Measurements from ENCODE around the gene DENND2D.

Gene DENND2D

DNA sequence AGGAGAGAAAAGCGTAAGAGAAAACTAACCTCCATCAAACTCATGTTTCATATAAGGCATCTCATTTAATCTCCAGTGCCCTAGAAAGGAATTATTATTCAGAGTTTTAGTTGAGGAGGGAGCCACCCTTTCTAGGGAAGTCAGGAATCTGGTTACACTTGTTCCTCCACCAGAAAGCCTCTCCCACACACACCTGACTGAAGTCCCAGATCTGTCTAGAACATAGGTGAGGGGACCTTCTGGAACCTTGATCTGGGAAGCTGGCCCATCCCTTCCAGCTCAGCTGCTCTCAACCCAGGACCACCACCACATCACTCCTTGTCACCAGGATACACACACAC is 1.9 kb upstream of the DENND2D start:
- DNase-seq = no peak

DNA sequence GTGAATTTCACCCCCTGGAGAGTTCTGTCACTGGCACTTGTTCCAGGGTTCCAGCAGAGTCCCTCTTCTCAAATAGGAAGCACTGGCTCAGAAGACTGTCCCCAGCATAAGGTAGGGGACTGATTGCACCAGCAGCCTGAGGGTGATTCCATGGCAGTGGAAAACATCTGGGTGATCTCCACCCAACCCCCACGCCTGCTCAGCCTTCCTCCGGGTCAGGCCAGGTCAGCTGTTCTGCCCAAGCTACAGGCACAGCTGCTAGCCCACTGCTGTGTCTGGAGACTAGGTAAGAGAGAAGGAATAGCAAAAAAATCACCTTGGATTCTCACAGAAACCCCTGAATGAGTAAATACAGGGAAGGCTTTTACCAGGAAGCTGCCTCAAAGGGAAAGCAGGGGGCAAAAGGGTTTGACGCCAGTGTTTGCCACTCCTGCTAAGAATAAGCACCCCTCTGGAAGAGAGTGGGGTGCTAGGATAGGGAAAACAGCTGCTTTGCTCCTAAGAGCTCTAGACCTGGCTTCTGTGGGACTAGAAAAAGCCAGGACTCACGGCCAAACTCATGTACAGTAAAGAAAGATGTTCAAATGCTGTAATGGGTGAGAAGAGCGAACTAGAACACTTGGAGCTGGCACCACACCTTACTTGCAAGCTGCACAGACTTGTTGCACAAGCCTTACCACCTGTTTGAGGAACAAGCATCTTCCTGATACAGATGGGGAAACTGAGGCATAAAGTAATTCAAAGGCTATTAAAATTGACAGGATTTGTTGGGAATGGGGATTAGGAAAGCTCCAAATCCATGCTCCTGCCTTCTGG is 1.0 kb upstream of the DENND2D start:
- DNase-seq = peak; percentile 34 to 39

DNA sequence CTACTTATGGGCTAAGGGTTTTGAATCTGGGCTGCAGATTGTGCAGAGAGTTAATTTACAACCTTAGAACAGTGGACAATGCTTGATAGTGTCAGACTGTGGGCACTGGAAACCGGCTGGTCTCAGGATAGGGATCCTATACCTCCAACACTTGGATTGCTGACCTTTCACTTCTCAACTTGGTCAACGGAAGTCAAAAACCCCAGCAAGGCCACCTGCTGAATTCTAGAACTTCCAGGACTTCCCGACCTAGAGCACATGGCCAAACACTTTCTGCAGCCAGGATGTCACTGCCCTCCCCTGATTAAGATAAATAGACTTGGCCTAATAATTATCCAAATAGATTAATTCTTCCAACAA is 336 bp upstream of the DENND2D start:
- no peak for DNase-seq

DNA sequence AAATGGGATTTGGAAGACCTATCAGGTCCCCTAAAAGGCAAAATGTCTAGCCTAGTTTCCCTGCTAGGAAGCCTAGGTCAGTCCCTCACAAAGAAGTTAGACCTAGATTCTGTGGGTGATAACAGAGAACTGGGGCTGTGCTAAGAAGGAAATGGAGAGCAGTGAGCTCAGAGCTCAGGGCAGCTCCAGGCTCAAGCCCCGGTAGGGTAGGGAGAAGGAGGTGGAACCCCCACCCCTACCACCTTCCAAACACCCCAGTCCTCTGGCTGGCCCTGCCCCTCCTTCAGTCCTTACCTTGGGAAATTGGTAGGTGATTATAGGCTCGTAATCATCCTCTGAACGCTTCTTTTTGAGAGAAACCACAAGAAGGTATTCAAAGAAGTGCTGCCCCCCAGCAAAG is 1.1 kb downstream of the DENND2D start:
- no peak for DNase-seq

DNA sequence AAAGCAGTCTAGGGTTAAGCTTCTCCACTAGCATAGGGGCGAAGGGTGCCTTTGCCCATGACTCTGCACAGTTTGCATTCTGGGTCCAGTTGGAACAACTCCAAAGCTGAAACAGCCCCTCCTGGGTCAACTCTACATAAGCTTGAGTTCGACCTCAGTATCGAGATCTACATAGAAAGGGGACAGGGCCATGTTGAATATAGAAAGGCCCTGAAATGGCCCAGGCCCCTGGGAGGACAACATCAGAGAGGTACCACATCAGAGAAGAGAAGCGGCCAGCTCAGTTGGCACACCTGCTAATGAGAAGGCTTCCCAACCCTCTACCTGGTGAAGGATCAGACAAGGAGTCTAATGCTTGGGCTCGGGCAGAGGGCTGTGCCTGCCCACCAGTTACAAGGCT is 1.6 kb downstream of the DENND2D start:
- DNase-seq = no peak

DNA sequence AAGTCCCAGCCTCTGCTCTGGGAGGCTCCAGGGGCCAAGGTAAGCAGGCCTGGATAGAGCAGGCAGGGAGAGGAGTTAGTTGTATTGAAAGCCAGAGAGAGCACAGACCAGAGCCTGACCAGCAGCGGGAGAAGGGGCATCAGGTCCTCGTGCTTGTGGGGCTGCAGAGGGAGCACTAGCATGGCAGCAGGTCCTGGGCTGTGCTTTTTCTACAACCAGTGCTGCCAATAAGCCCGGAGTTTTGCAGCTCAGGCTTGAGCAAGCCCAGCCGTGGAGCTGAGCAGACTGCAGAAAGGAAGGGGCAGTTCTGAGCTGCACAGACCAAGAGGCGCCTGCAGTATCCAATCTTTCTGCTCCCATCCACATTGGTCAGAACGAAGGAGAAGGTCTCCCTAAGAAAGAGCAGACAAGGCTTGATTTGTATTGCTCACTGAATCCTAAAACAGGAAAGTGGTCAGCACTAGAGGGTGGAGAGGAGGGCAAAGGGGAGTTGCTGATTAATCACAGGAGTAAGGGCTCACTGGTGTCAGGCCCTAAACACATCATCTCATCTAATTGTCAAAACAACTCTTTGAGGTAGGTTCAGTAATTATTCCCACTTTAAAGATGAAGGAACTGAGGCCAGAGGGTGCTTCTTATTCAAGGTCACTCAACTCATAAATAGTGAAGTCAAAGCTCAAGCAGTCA is 2.7 kb downstream of the DENND2D start:
- DNase-seq = peak; percentile 65 to 76

DNA sequence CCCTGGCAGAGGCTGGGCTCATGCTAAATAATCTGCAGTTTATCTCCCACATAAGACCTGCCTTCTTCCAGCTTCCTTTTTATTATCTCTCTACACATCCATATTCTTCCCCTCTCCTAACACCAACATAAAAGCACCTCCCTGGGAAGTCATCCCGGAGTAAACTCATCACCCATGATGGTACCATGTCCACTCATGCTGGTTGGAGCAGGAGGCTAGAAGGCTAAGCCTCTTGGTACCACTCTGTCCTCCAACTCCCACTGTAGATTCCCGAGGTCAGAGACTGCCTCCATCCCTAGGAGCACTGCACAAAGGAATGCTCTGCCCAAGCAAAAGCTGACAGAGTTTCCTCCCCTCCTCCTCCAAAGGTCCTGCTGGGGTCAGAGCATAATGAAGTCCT is 4.2 kb downstream of the DENND2D start:
- no peak for DNase-seq

DNA sequence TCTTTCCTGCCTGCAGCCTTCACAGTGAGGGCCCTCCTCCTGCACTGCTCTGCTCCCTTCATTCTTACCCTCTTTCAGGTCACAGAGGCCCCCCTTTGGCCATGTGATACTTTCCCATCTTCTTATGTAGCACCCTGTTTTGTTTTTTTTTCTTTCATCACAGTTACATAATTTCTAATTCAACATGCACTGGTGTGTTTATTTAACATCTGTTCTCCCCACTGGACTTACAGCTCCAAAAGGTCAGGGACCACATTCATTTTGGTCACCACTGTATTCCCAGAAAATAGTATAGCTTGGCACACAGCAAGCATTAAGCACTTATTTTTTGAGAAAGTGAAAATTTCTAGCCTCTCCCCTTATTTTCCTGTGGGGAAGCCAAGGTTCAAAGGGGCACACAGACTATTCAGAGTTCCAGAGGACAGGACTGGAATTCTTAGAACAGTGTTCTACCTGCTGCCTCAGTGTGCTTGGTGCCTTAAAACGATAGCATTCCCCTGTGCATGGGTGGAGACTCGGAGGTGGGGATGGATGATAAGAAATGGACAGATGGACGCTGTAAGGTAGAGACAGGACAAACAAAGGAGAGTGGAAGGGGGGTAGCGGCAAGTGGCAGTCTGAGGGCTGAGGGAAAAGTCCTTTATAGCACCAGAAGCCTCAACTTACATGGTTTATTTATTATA is 5.3 kb downstream of the DENND2D start:
- no peak for DNase-seq

DNA sequence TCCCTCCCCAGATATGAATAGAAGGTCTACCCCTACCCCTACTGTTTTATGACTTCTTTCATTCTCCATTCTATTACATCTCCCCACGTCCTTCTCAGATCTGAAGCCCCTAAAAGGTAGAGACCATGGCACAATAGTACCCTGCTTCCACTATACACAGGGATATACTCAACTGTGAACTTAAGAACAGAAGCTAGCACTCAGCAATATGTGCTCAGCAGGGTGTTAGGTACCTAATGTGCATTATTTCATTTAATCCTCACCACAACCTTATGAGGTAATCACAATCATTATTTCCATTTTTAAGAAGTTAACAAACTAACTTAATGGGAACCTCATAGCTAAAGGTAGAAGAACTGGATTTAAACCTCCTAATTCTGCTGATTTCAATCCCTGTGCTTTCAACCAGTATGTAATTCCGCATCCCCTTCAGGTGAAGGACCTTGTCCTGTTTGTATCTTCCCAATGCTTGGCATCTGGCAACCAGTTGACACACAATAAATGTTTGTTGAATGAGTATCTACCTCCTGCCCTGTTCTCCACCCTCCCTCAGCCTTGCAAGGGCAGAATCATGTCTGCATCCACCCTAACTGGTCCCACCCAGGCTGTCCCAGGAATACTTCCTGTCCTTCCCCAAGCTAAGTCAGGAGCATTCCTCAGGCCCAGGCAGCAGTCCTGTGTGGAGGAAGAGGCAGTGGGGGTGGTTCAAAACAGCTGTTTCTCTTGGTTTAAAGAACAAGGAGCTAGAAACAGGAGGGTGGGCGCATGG is 6.5 kb downstream of the DENND2D start:
- DNase-seq = no peak

DNA sequence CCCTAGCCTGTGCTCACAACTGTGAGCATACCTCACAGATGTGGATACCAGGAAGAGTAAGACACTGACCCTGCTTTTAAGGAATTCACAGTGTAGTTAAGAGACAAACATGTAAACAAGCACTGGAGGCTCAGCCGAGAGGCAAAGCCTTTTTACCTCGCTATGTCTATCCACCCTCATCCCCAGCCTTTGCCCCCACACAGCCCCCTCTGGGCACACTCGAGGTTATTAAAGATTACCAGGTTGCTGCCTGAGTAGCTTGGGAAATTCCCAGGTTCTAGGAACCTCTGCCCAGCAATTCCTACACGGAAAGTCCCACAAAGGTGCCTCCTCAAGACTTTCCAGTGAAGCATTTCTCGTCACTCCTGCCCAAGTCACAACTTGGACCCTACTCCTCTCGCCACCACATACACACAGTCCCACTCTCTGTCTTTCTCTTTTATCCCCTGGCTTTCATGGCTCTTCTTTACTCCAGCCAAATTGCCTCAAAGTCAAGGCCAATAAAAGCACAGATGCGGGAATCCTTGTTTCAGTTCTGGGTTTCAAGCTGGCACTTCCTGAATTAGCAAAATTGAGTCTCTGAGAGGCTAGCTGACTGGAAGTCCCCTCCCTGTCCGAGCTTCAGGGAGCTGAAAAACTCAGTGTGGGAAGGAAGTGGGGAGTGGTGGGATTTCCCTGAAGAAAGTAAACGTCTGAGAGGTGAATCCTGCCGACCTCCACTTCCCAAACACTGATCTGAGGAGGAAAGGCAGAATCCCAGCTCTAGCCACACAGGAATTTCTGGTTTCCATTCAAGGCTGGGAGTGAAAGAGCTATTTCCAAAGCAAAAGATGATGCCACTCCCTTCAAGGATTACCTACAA is 7.6 kb downstream of the DENND2D start:
- no peak for DNase-seq

DNA sequence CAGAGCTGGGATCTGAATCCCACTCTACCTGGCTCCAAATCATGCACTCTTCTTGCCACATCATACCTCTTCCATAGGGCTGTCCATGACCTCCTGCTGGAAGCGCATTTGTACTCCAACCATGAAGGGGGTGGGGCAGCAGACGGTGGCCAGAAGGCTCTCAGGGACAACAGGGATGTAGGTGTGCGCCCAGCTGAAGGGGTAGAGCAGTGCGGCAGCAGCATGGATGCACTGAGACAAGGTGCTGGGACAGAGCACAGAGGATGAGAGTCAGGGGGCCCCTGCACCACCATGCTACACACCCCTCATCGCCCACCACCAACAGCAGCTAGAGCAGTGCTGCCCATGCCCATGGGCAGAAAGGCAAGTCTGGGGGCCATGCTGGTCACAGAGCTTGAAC is 8.4 kb downstream of the DENND2D start:
- no peak for DNase-seq

DNA sequence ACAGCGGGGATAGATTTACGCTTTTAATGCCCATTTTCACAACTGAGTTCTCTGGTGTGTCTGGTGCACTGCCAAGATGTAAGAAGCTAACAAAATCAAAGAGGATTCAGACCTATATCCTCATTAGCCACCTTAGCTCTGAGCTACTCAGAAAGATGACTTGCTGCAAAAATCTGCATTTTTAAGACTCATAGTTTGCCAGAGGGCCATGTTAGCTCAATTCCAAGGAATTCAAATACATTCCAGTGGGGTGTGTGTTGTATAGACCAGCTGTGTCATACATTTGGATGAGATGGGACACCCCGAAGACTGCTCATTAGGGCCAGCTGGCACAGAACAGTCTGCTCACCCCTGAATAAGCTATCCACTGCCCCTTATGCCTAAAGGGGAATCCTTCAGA is 8.9 kb downstream of the DENND2D start:
- DNase-seq = no peak

DNA sequence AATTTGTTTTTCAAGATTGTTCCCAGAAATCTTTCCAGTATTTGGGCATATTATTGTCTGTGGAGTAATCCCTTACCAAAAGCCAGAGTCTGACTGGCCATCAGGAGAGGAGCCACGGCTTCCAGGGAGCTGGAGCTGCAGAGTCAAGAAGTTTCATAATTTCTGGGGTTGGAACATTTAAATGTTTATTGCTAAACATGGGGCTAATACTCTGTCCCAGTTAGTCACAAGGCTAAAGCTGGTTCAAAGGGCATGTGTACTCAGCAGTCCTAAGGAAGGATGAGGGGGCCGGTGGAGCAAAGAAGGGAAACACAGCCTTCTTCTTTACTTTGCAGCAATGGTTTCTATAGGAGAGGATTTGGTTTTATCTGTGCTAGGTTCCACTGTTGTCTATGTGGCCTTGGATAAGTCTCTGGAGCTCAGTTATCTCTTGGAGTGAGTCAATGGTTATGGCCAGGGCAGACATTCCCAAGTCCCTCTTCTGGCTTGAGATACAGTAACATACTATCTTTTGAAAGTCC is 9.5 kb downstream of the DENND2D start:
- DNase-seq = no peak

DNA sequence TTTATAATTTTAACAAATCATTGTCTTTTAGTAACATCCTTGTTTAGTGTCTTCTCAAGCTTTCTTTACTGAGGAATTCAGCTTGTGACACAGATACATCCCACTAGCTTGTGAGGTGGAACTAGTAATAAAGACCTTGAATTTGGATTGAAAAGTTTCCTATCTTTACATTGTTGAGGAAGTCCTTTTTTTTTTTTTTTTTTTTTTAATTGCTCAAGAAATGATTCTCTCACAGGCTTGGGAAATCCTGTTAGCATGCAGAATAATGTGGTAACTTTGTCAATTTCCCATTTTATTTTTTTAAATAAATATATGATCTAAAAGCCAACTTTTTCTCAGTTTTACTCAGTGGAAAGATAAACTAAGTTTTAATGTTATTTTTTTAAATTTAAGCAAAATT is 15.8 kb downstream of the DENND2D start:
- no peak for DNase-seq

DNA sequence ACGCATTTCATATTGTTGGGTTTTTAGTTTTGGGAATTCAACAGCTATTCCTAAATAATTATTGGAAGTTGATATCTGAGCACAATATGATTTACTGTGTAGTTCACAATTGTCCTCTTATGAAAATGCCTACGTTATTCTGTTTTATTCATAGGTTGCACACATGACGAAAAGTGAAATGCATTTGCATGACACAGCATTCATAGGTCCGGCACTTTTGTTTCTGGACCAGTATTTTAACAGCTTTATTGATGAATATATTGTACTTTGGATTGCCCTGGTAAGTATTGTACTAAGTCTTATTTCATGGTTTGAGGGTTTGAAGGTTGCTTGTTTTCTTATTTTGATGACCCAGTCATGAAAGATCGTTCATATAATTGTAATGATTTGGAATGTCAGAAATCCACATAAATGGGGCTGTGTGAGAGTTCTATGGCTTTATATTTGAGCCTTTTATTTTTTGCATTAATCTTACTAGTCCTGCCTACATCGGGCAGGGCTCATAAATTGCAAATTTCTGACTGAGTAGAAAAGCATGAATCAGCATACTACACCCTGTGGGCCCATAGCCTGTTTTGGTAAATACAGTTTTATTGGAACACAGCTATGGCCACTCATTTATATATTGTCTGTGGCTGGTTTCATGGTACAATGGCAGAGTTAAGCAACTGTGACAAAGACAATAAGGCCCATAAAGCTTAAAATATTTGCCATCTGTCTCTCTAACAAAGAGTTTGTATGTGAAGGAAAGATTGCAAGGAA is 17.0 kb downstream of the DENND2D start:
- DNase-seq = no peak

DNA sequence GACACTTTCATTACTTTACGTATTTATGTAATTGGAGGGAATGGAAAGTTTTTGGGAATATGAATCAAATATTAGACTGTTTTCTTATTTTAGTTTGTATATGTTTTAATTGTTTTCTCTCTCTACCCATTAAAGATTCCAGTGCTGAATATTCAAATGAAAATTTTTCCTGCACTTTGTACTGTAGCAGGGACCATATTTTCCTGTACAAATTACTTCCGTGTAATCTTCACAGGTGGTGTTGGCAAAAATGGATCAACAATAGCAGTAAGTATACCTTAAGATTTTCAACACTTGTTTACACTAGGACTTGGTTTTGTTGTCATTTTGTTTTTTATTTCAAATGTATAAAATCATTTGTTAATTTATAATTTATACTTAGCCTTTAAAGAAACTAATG is 18.4 kb downstream of the DENND2D start:
- DNase-seq = no peak

DNA sequence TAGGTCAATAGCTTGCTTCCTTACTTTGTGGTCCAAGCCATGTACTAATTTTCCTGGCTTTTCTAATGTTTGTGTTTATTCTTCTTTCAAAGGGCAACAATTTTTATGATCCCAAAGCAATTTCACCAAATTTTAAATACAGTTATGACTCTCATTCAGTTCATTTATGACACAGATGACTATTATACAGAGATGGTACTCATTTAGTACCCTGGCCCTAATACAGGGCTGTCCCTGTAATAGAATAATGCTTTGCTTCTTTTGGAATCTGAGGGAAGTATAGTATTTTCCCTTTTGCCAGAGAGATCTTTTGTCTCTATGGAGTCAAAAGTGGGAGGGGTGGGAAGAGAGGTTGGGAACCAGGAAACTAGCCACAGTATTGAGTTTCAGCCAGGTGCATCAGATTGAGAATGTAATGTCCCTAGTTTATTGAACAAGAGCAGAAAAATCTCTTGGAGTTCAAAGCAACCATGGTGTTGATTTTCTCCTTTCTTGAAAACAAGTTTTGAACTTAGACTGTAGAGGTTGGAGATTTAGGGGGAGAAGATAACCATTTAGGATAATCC is 20.4 kb downstream of the DENND2D start:
- DNase-seq = no peak

DNA sequence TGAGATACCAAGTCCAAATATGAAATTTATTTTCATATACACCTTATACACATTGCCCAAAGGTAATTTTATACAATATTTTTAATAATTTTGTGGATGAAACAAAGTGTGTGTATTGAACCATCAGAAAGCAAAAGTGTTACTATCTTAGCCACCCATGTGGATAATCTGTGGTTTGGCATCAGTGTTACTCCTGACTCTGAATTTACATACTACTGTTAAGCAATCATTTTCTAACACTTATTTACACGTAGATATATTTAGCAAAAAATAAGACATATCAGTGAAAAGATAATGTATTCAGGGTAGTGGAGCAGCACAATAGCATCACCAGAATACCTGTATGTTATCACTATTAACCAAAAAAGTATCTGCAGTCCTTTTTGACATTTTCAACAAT is 23.8 kb downstream of the DENND2D start:
- no peak for DNase-seq

DNA sequence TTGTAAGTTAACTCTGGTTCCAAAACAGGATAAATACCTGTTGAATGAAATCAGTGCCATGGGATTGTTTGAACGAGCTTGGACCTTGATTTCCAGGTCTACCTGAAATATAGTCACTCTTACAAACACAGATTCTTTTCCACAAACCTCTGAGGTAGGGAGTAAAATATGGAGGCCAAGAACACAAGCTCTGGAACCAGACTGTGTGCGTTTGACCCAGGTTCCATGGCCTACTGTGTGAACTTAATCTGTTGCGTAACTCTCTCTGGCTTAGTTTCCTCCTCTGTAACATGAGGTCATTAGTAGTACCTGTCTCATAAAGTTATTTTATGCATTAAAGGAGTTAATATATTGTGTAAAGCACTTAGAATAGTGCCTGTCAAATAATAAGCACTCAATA is 25.1 kb downstream of the DENND2D start:
- DNase-seq = no peak

DNA sequence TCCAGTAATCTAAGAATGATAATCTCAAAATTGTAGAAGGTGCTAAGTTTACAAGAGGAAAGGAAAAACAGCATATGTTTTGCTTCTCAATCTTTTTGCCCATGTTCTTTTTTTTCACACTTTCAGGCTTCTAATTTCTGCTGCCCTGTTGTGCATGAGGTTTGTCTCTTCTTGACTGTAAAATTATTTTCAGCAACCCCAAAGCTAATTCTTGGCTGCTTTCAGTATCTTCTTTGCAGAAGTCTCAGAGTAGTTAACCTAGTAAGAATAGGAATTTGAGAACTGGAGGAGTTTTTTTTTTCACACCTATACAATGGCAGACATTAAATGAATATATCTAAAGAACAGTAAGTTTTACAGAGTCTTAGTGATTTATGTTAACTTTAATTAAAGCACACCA is 26.4 kb downstream of the DENND2D start:
- DNase-seq = no peak

DNA sequence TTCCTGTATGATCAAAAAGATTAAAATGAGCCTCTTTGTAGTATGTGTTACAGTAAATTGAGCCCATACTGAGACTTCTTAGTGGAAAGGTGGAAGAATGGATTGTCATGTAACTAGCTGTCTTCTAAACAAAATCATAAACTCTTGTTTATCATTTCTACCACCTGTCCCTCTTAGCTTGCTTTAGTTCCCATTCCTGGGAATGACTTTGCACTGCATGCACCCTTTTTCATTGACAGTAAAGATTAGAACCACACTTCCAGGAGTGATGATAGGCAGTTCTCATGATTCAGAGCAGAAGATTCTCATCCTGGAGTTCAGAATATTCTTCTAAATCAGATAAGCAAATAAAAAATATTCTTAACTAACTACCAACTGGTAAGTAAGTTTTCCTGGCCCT is 28.0 kb downstream of the DENND2D start:
- DNase-seq = no peak

Data from activated CD4-positive, alpha-beta T cell treated with anti-CD3 and anti-CD28 coated beads, Interleukin-2, amount 50 U/mL, for 48 hours (primary cell).